Measurements from ENCODE around the gene ATP8A2.

GRCh38 chr13:25768376-25768775, 396.6 kb downstream of the ATP8A2 start:
- no peak for TF ChIP-seq CTCF (IDR thresholded peaks at IDR 0.05)
- no peak for TF ChIP-seq POLR2A (IDR thresholded peaks at IDR 0.05)

Data from testis (tissue), 2 donors.